HEK293T (cell line): ENCODE data around the gene LRRC71.

ENCODE experiments used
- CTCF ChIA-PET: fragments of 350-600 bp; formaldehyde crosslinking; extraction: SDS; loops from one replicate; lab custom pipeline; 2021; ENCODE audit warnings: antibody characterized with exemption, inconsistent platforms; lab: Yijun Ruan, JAX
- POLR2A ChIA-PET: fragments of 350-600 bp; formaldehyde crosslinking; extraction: SDS; loops from one replicate; lab custom pipeline; 2020; ENCODE audit warnings: antibody characterized with exemption, inconsistent platforms; lab: Yijun Ruan, JAX
- DNase-seq: peaks from one replicate; pipeline ENCODE4 v3.0.0; 2012; ENCODE audit warnings: mixed read lengths; ENCODE audit errors: extremely low spot score
- ARNT ChIP-seq: fragments of 450-650 bp; IDR thresholded peaks from 2 replicates; pipeline ENCODE4 v1.6.1; 2017; ENCODE audit warnings: mild to moderate bottlenecking
- BHLHE40 ChIP-seq: fragments of 450-650 bp; IDR thresholded peaks from 2 replicates; pipeline ENCODE4 v1.6.1; 2016; ENCODE audit warnings: mild to moderate bottlenecking, moderate library complexity, borderline replicate concordance
- CTBP1 ChIP-seq: fragments of 450-650 bp; IDR thresholded peaks from 2 replicates; pipeline ENCODE4 v1.6.1; 2016; ENCODE audit warnings: borderline replicate concordance
- ELF4 ChIP-seq: fragments of 450-650 bp; IDR thresholded peaks from 2 replicates; pipeline ENCODE4 v1.6.1; 2017; ENCODE audit warnings: antibody characterized with exemption
- FOXA1 ChIP-seq: fragments of 450-650 bp; IDR thresholded peaks from 2 replicates; pipeline ENCODE4 v1.6.1; 2016; ENCODE audit warnings: mild to moderate bottlenecking
- FOXK2 ChIP-seq: fragments of 450-650 bp; IDR thresholded peaks from 2 replicates; pipeline ENCODE4 v1.6.1; 2016; ENCODE audit warnings: mild to moderate bottlenecking
- FOXM1 ChIP-seq: fragments of 450-650 bp; IDR thresholded peaks from 2 replicates; pipeline ENCODE4 v1.6.1; 2017; ENCODE audit warnings: mild to moderate bottlenecking, borderline replicate concordance
- HDGF ChIP-seq: fragments of 450-650 bp; IDR thresholded peaks from 2 replicates; pipeline ENCODE4 v1.6.1; 2017; ENCODE audit warnings: antibody characterized with exemption, borderline replicate concordance
- L3MBTL2 ChIP-seq: fragments of 450-650 bp; conservative IDR thresholded peaks from 2 replicates; pipeline ENCODE4 v1.6.1; 2016; ENCODE audit warnings: mild to moderate bottlenecking
- LEF1 ChIP-seq: fragments of 450-650 bp; IDR thresholded peaks from 2 replicates; pipeline ENCODE4 v1.6.1; 2017; ENCODE audit warnings: mild to moderate bottlenecking, borderline replicate concordance
- NFRKB ChIP-seq: fragments of 450-650 bp; IDR thresholded peaks from 2 replicates; pipeline ENCODE4 v1.6.1; 2016; ENCODE audit warnings: mild to moderate bottlenecking, moderate library complexity
- PKNOX1 ChIP-seq: fragments of 450-650 bp; IDR thresholded peaks from 2 replicates; pipeline ENCODE4 v1.6.1; 2016
- SP1 ChIP-seq: fragments of 450-650 bp; IDR thresholded peaks from 2 replicates; pipeline ENCODE4 v1.6.1; 2017
- SUZ12 ChIP-seq: fragments of 450-650 bp; IDR thresholded peaks from 2 replicates; pipeline ENCODE4 v1.6.1; 2016; ENCODE audit warnings: mild to moderate bottlenecking
- TARDBP ChIP-seq: fragments of 450-650 bp; IDR thresholded peaks from 2 replicates; pipeline ENCODE4 v1.6.1; 2016
- ZNF384 ChIP-seq: fragments of 450-650 bp; IDR thresholded peaks from 2 replicates; pipeline ENCODE4 v1.6.1; 2016

Gene LRRC71

GRCh38 chr1:156970017-156970416, 49.6 kb downstream of the LRRC71 start:
- POLR2A ChIA-PET, result interaction anchor here (0.6 kb wide), 1 partner anchor 10 kb away, joined by 3 read pairs; no protein-coding TSS in a partner anchor
- DNase-seq, result no peak
- CTCF ChIA-PET, result interaction anchor here (0.7 to 1.4 kb wide), 5 partner anchors 11 to 120 kb away, joined by 3 to 5 read pairs (median 3); no protein-coding TSS in a partner anchor
- TF ChIP-seq ELF4 (no peak), BHLHE40 (no peak), CTBP1 (no peak), ARNT (no peak), FOXA1 (no peak), SP1 (no peak), FOXK2 (no peak), ZNF384 (no peak), LEF1 (no peak), FOXM1 (no peak), NFRKB (no peak), PKNOX1 (no peak), SUZ12 (no peak), HDGF (no peak), L3MBTL2 (no peak), TARDBP (no peak)

GRCh38 chr1:156973417-156973816, 53.0 kb downstream of the LRRC71 start:
- TF ChIP-seq ARNT, result no peak
- TF ChIP-seq LEF1, result no peak
- TF ChIP-seq L3MBTL2, result no peak
- no peak for TF ChIP-seq SUZ12
- TF ChIP-seq FOXM1, result no peak
- TF ChIP-seq TARDBP, result no peak
- TF ChIP-seq SP1, result no peak
- no peak for TF ChIP-seq BHLHE40
- TF ChIP-seq ZNF384, result no peak
- TF ChIP-seq NFRKB, result no peak
- no peak for TF ChIP-seq FOXA1
- TF ChIP-seq ELF4, result no peak
- no peak for TF ChIP-seq FOXK2
- TF ChIP-seq PKNOX1, result no peak
- no peak for DNase-seq
- ChIA-PET CTCF (no interaction called here), POLR2A (no interaction called here)

GRCh38 chr1:156975084-156975483, 54.7 kb downstream of the LRRC71 start:
- CTCF ChIA-PET, result interaction anchor here (1.2 kb wide), 1 partner anchor 10 kb away, joined by 3 read pairs; no protein-coding TSS in a partner anchor
- POLR2A ChIA-PET, result no interaction called here
- TF ChIP-seq ZNF384 (no peak), TARDBP (no peak), FOXK2 (no peak), CTBP1 (no peak), PKNOX1 (no peak), FOXA1 (no peak), LEF1 (no peak), ARNT (no peak), NFRKB (no peak), ELF4 (no peak), FOXM1 (no peak), SUZ12 (no peak), L3MBTL2 (no peak), BHLHE40 (no peak), HDGF (no peak), SP1 (no peak)
- DNase-seq, result no peak

GRCh38 chr1:156980551-156980950, 60.1 kb downstream of the LRRC71 start:
- ChIA-PET POLR2A (interaction anchor here (1.1 kb wide), 1 partner anchor 10 kb away, joined by 3 read pairs; no protein-coding TSS in a partner anchor), CTCF (interaction anchor here (0.6 kb wide), 1 partner anchor 366 kb away, joined by 3 read pairs; no protein-coding TSS in a partner anchor)
- TF ChIP-seq TARDBP (no peak), BHLHE40 (no peak), ZNF384 (no peak), HDGF (no peak), ARNT (no peak), PKNOX1 (no peak), FOXA1 (no peak), NFRKB (no peak), FOXM1 (no peak), FOXK2 (no peak), SP1 (no peak)
- no peak for DNase-seq
